ENCODE data around the gene FAIM2.

The FAIM2 gene

DNA sequence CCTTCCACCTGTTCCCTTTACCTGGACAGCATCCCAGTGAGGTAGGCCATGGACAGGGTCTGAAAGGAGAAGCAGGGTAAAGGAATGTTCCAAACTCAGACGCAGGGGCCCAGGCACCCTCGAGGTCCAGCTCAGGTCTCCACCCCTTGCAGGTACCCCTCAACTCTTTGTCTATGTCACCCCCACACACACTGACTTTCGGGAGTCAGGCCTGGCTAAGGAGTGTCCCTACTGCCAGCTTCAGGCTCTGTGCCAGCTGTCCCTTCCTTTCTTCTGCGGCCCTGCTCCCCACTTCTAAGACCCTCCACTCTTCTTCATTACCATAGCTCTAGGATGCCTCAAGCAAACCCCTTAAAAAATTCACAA lies 13.6 kb downstream of the FAIM2 start:
- no peak overlapping the region for H3K9ac ChIP-seq (ENCODE audit: low read length)
- no peaks in the 10 kb centered on the region for H3K36me3 ChIP-seq (ENCODE audit: control insufficient read depth, insufficient read depth, low read length, severe bottlenecking)
- H3K4me1 ChIP-seq (ENCODE audit: control insufficient read depth, insufficient read depth, low read length) = no peaks in the 10 kb centered on the region
- no peak for DNase-seq (ENCODE audit: low read depth)
- peaks cover 13% of the 10 kb centered on the region for H3K27me3 ChIP-seq (replicated peaks; ENCODE audit: control insufficient read depth, insufficient read depth, low read length)
- H3K9me3 ChIP-seq (ENCODE audit: control insufficient read depth, low read length) = no peaks in the 10 kb centered on the region
- no peak overlapping the region for H3K4me3 ChIP-seq (ENCODE audit: low read length)

GRCh38 chr12:49889361-49890095 lies 14.2 kb downstream of the FAIM2 start:
- H3K4me1 ChIP-seq (ENCODE audit: control insufficient read depth, insufficient read depth, low read length) = no peaks in the 10 kb centered on the region
- DNase-seq (ENCODE audit: low read depth) = no peak
- peaks cover 16% of the 10 kb centered on the region for H3K27me3 ChIP-seq (replicated peaks; ENCODE audit: control insufficient read depth, insufficient read depth, low read length)
- H3K4me3 ChIP-seq (ENCODE audit: low read length) = no peak overlapping the region
- no peaks in the 10 kb centered on the region for H3K36me3 ChIP-seq (ENCODE audit: control insufficient read depth, insufficient read depth, low read length, severe bottlenecking)
- no peaks in the 10 kb centered on the region for H3K9me3 ChIP-seq (ENCODE audit: control insufficient read depth, low read length)
- no peak overlapping the region for H3K9ac ChIP-seq (ENCODE audit: low read length)

- Histone ChIP-seq H3K9me3 (ENCODE audit: control insufficient read depth, low read length) (no peaks in the 10 kb centered on the region), H3K36me3 (ENCODE audit: control insufficient read depth, insufficient read depth, low read length, severe bottlenecking) (no peaks in the 10 kb centered on the region), H3K27me3 (replicated peaks; ENCODE audit: control insufficient read depth, insufficient read depth, low read length) (peaks cover 20% of the 10 kb centered on the region), H3K4me1 (ENCODE audit: control insufficient read depth, insufficient read depth, low read length) (no peaks in the 10 kb centered on the region), H3K9ac (ENCODE audit: low read length) (no peak overlapping the region), H3K4me3 (ENCODE audit: low read length) (no peak overlapping the region)
- DNase-seq (ENCODE audit: low read depth) = no peak
Measured at GRCh38 chr12:49888461-49889151, 15.1 kb downstream of the FAIM2 start.

DNA sequence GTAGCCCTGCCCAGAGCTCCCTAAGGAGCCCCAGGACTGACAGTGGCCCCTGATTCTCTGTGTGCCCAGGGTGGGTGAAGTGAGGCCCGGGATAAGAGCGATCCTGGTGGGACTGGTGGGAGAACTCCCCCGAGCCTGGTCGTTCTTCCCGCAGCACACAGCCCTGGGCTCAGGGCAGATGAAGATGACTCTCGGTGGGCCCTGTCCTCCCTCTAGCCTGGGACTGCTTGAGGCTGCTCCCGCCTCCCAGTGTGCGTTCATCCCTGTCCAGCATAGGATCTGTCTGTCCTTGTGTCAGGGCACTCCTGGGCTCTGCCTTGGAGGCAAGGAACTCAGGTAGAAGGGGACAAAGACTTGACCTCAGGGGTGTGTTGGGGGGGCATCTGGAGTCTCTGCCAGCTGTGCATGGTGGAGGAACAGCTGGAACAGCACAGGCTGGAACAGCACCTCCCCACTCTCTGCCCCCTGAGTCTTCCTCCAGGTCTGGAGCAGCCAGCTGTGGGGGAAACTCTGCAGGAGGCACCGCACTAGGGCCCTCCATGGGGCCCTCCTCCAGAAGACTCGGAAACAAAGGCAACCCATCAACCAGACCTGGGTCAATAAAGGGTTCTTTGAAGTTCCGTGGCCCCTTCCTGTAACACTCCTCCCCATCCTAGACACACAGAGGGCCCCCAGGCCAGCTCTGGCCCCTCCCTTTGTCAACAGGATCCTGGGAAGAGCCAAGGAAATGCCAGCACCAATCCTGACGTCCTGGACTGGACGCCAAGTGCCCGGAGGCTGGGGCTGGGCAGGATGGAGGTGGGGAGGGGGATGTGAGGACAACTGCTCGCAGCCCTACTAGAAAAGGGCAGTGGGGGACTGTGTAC lies 15.9 kb downstream of the FAIM2 start:
- no peak for DNase-seq (ENCODE audit: low read depth)
- no peak overlapping the region for H3K9ac ChIP-seq (ENCODE audit: low read length)
- no peaks in the 10 kb centered on the region for H3K36me3 ChIP-seq (ENCODE audit: control insufficient read depth, insufficient read depth, low read length, severe bottlenecking)
- no peaks in the 10 kb centered on the region for H3K4me1 ChIP-seq (ENCODE audit: control insufficient read depth, insufficient read depth, low read length)
- no peaks in the 10 kb centered on the region for H3K9me3 ChIP-seq (ENCODE audit: control insufficient read depth, low read length)
- H3K4me3 ChIP-seq (ENCODE audit: low read length) = no peak overlapping the region
- H3K27me3 ChIP-seq (replicated peaks; ENCODE audit: control insufficient read depth, insufficient read depth, low read length) = peaks cover 17% of the 10 kb centered on the region

DNA sequence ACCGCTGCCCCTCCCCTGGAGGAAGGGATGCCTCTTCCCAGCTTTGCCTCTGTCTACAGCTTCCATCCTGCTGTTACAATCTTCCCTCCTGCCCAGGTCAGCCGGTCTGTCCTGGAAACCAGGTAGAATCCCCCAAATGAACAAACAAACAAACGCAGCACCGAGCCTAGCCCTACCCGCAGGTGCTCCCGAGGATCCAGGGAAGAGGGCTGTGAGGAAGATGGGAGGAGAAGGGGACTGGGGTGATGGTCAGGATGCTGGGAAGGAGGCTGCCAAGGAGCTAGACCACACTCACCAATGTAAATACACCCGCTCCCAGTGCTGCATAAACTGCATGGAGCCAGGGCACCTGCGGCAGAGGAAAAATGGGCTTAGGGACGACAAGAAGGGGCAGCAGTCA lies 16.6 kb downstream of the FAIM2 start:
- no peaks in the 10 kb centered on the region for H3K9me3 ChIP-seq (ENCODE audit: control insufficient read depth, low read length)
- DNase-seq (ENCODE audit: low read depth) = no peak
- peaks cover 17% of the 10 kb centered on the region for H3K27me3 ChIP-seq (replicated peaks; ENCODE audit: control insufficient read depth, insufficient read depth, low read length)
- H3K4me1 ChIP-seq (ENCODE audit: control insufficient read depth, insufficient read depth, low read length) = no peaks in the 10 kb centered on the region
- H3K36me3 ChIP-seq (ENCODE audit: control insufficient read depth, insufficient read depth, low read length, severe bottlenecking) = no peaks in the 10 kb centered on the region
- H3K9ac ChIP-seq (ENCODE audit: low read length) = no peak overlapping the region
- no peak overlapping the region for H3K4me3 ChIP-seq (ENCODE audit: low read length)

DNA sequence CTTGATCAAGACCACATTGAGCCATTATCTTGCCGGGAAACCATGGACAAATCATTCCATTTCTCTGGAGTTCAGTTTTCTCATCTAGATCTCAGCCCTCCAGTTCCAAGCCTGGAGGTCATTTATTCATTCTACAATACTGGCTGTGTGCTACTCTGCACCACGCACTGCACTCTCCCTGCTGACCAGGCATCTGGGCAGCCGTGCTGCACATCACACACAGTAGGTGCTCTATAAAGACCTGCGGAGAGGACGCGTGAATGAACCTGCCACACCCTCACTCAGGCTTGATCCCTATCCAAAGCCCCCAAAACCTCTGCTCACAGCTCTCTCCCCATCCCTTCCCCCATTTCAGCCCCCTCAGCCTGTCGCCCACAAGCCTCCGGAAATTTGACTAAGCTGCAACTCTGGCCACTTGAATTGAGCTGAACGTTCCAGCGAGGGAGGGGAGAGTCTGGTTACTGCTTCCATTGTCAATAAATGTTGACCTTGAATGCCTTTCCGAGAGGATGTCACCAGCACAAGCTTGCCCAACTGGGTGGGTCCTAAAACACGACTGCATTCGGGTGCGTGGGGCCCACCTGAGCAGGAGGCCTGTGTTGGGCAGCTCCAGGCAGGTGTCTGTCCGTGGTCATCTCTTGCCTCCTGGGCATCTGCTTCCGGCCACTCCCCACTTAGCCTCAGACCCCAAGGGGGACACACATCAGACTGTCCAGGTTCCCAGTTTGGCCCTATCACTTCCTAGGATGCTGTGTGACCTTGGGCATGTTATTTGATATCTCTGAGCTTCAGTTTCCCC lies 17.8 kb downstream of the FAIM2 start:
- Histone ChIP-seq H3K36me3 (ENCODE audit: control insufficient read depth, insufficient read depth, low read length, severe bottlenecking) (no peaks in the 10 kb centered on the region), H3K27me3 (replicated peaks; ENCODE audit: control insufficient read depth, insufficient read depth, low read length) (peaks cover 10% of the 10 kb centered on the region), H3K9ac (ENCODE audit: low read length) (no peak overlapping the region), H3K9me3 (ENCODE audit: control insufficient read depth, low read length) (no peaks in the 10 kb centered on the region), H3K4me3 (ENCODE audit: low read length) (no peak overlapping the region), H3K4me1 (ENCODE audit: control insufficient read depth, insufficient read depth, low read length) (no peaks in the 10 kb centered on the region)
- DNase-seq (ENCODE audit: low read depth) = no peak

- DNase-seq (ENCODE audit: low read depth) = no peak
- Histone ChIP-seq H3K27me3 (replicated peaks; ENCODE audit: control insufficient read depth, insufficient read depth, low read length) (peaks cover 10% of the 10 kb centered on the region), H3K9me3 (ENCODE audit: control insufficient read depth, low read length) (no peaks in the 10 kb centered on the region), H3K36me3 (ENCODE audit: control insufficient read depth, insufficient read depth, low read length, severe bottlenecking) (no peaks in the 10 kb centered on the region), H3K4me3 (ENCODE audit: low read length) (no peak overlapping the region), H3K4me1 (ENCODE audit: control insufficient read depth, insufficient read depth, low read length) (no peaks in the 10 kb centered on the region), H3K9ac (ENCODE audit: low read length) (no peak overlapping the region)
Measured at GRCh38 chr12:49885118-49885517, 18.6 kb downstream of the FAIM2 start.

- Histone ChIP-seq H3K9me3 (ENCODE audit: control insufficient read depth, low read length) (no peaks in the 10 kb centered on the region), H3K4me3 (ENCODE audit: low read length) (no peak overlapping the region), H3K36me3 (ENCODE audit: control insufficient read depth, insufficient read depth, low read length, severe bottlenecking) (no peaks in the 10 kb centered on the region), H3K9ac (ENCODE audit: low read length) (no peak overlapping the region), H3K27me3 (replicated peaks; ENCODE audit: control insufficient read depth, insufficient read depth, low read length) (peaks cover 10% of the 10 kb centered on the region), H3K4me1 (ENCODE audit: control insufficient read depth, insufficient read depth, low read length) (no peaks in the 10 kb centered on the region)
- no peak for DNase-seq (ENCODE audit: low read depth)
Measured at GRCh38 chr12:49882851-49883464, 20.7 kb downstream of the FAIM2 start.

GRCh38 chr12:49882248-49882850 lies 21.4 kb downstream of the FAIM2 start:
- DNase-seq (ENCODE audit: low read depth) = no peak
- Histone ChIP-seq H3K4me1 (ENCODE audit: control insufficient read depth, insufficient read depth, low read length) (no peaks in the 10 kb centered on the region), H3K9me3 (ENCODE audit: control insufficient read depth, low read length) (no peaks in the 10 kb centered on the region), H3K9ac (ENCODE audit: low read length) (no peak overlapping the region), H3K36me3 (ENCODE audit: control insufficient read depth, insufficient read depth, low read length, severe bottlenecking) (no peaks in the 10 kb centered on the region), H3K4me3 (ENCODE audit: low read length) (no peak overlapping the region), H3K27me3 (replicated peaks; ENCODE audit: control insufficient read depth, insufficient read depth, low read length) (peaks cover 10% of the 10 kb centered on the region)

DNA sequence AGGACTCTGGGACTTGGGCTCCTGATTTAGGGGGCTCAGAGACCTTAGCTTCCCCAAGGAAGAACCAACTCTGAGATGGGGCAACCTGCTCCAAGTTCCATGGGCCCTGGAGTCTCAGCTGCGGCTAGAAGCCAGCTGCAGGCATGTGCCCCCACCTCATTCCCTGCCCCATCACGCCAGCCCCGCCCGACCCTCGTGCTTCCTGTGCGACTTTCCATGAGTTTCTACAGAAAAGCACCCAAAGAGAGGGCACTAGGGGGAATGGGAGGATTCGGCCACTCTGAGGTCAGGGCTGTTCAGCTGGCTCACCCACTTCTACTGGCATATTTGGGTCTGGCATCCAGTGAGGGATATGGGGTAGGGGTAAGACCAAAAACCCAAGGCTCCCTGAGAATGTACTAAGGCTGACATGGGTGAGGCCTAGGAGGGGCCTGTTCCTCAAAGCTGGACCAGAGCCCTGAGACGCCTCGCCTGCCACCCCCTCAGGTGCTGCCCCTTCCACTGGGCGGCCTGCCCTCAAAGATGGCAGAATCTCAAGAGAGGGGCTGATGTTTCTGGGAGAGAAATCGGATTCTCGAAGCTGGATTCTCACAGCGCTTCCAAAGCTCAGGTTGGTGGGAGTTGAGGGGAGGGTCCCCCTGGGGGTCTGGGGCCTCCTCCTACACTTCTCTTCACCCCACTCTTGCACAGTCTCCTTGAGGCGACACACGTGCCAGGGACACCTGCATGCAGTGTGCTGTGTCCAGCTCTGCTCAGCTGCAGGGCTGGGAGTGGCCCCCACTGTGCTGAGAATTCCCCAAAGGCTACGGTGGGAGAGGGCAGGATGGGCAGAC lies 22.1 kb downstream of the FAIM2 start:
- no peak for DNase-seq (ENCODE audit: low read depth)
- Histone ChIP-seq H3K4me1 (ENCODE audit: control insufficient read depth, insufficient read depth, low read length) (no peaks in the 10 kb centered on the region), H3K27me3 (replicated peaks; ENCODE audit: control insufficient read depth, insufficient read depth, low read length) (peaks cover 10% of the 10 kb centered on the region), H3K9me3 (ENCODE audit: control insufficient read depth, low read length) (no peaks in the 10 kb centered on the region), H3K4me3 (ENCODE audit: low read length) (no peak overlapping the region), H3K36me3 (ENCODE audit: control insufficient read depth, insufficient read depth, low read length, severe bottlenecking) (no peaks in the 10 kb centered on the region), H3K9ac (ENCODE audit: low read length) (no peak overlapping the region)

All from adipocyte (in vitro differentiated cells).